ENCODE results near the gene ALK.

ALK gene

GRCh38 chr2:29475499-29475898, 445.9 kb downstream of the ALK start:
- DNase-seq = no peak

DNA sequence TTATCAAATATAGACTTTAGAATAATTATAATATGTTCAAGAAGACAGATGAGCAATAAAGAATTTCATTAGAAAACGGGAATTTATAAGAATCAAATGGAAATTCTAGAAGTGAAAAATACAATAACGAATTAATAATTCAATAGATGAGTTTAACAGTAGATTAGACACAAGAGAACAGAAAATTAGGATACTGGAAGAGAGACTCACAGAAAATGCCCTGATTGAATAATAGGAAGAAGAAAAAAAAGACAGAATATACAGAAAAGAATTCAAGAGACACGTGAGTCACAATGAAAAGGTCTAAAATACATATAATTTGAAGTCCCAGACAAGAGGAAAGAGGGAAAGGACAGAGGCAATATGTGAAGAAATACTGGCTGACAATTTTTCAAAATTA, 451.4 kb downstream of the ALK start:
- no peak for DNase-seq

- no peak for DNase-seq
Observed at GRCh38 chr2:29469516-29469915, 451.9 kb downstream of the ALK start.

DNA sequence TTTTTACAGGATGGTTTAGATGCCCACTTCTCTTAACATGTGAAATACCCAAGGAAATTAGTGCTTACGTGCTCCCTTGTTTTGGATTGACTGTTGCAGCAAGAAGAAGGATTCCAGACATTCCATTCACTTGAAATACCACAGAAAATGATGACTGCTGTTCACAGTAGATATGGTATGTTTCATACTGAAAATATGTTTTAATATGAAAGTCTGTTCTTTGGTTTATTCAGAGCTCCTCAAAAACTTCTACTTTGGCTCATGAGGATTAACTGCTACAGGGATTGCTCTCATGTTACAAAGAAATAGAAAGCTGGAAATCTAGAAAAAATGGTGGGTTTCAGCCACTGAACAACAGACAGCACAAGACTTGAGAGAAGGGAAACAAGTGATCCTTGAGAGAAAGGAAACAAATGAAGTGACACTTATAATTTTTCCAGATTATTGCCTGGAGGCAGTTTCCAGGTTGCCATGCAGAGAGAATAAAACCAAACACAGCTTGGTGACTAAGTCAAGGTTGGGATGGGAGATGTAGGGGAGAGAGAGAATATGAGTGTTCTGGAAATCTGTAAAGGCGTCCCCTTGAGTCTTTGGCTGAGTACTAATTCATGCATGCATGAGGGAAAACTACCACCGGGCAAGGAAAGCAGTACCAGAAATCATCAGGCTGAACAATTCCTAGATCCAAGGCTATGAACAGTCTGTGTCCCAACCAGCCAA, 458.0 kb downstream of the ALK start:
- no peak for DNase-seq

- no peak for DNase-seq
Observed at GRCh38 chr2:29462293-29462692, 459.1 kb downstream of the ALK start.

DNA sequence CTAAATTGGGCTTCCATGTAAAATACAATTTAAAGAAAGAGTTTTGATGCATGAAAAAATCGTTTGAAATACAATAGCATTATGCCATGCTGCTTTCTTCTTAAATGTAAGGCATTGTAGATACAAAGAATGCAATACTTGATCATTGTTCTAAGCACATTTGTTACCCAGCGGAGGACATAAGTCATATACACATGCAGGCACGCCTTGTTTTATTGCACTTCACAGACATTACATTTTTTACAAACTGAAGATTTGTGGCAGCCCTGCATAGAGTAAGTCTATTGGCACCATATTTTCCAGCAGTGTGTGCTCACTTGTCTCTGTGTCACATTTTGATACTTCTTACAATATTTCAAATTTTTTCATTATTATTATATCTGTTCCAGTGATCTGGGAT, 461.2 kb downstream of the ALK start:
- DNase-seq = no peak

- no peak for DNase-seq
Observed at GRCh38 chr2:29459445-29460179, 461.8 kb downstream of the ALK start.

GRCh38 chr2:29456429-29456828, 465.0 kb downstream of the ALK start:
- DNase-seq = no peak

DNA sequence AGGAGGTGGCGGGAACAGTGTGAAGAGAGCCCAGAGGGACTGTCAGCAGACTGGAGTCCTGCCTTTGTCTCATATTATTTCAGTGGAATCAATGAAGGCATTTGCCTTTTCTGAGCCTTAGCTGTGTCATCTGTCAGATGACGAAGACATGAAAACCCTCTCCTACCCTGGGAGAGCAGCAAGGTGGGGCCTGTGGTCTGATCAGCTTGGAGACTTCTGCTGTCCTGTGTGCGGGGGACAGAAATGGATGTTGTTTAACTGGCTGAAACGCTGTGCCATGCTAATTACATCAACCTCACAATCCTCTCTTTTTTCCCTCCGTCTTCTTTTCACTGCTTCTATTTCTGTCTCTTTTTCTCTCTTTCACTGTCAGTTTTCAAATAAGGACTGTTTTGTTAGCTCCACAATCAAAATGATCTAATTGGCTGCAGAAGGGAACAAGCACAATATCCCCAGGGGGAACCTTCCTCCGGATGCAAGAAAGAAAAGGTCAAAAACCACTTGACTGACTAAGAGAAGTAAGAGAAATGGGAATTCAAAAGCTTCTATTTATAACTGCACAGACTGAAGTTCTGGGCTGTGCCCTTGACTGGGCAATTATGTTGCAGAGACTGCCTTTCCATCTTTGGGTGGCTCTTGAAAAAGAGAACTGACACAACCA, 466.1 kb downstream of the ALK start:
- no peak for DNase-seq

GRCh38 chr2:29452036-29452435, 469.4 kb downstream of the ALK start:
- no peak for DNase-seq

DNA sequence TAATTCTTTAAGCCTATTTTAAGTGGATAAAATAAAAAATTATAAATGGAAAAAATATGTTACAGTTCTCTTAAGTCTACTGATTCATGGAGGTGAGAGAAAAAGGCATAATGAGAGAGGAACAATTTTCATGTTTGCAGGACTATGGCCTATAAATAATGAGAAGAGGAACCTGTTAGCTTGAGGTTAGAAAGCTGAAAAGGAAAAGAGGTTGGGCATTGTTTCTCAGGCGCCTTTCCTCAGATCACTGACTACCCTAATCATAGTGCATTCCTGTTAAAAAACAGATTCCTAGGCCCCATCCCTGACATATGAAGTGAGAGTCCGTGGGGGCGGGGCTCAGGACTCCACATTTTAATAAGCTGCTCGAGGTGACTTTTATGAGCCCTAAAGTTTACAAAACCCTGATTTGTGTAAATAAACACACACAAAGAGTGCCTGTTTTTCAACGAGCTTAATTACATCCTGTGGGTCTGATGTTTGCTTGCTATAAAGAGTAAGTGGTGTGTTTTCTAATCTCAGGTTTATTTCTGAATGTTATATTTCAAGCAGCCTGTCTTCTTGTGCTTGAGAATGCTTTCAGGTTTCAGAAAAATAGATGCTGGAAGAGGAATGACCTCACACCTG, 470.7 kb downstream of the ALK start:
- DNase-seq = no peak

GRCh38 chr2:29449499-29449898, 471.9 kb downstream of the ALK start:
- DNase-seq = no peak

DNA sequence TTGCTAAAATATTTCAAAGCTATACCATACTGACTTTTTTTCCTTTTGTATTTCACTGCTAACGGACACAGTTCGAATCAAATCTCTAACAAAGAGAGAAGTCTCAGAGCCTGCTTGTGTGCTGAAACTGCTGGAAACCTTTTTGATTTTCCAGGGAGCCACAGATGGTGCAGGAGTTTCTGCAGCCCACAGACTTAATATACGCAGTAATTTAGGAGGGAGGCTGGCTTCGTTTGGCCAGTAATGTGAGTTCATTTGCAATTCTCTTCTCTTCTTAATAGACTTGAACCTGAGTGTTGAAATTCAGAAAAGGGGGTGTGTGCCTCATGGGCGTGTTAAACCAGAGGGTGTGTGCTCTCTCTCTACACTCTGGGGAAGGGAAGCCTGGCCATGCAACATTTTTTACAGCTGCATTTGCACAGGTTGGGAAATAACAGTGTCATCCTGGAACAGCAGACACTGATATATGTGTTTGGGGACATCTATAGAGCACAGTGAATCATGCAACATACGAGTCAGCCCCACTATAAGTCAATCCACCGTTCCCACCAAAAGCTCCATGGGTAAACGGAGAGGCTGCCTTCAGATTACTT, 473.2 kb downstream of the ALK start:
- no peak for DNase-seq

- no peak for DNase-seq
Observed at GRCh38 chr2:29447513-29447912, 473.9 kb downstream of the ALK start.

DNA sequence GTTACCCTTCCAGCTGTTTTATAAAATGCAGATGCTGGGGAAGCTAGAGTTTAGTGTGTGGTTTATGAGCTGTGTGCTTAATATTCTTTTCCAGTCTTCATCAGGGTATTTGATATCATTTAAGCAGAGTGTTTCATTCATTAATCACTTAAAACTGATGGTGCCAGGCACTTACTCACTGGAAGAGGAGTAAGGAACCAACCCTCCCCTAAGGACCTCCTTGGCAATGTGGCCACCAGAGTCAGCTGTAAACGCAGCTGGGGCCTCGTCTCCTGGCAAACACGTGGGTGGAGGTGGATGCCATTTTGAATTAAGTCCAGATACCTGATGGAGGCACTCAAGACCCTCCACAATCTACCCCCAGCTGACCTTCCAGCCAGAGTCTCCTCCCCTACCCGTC, 474.5 kb downstream of the ALK start:
- DNase-seq = no peak

DNA sequence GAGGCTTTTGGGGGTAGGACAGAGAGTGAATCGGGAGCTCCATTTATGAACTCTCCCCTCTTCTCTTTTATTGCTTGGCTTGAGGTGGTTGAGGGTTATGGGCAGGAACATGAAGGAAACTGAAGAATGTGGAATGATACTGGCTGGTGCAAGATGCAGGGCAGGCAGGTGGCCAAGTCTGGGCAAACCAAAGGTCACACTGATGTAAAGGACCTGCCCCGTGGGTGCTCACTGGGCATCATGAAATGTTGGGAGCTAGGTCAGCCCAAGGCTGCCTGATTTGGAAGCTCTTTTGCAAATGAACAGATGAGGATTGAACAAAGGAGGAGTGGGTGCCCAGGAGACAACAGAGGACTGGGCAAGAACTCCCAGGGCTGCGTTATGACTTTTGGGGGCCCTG, 477.2 kb downstream of the ALK start:
- DNase-seq = no peak

DNA sequence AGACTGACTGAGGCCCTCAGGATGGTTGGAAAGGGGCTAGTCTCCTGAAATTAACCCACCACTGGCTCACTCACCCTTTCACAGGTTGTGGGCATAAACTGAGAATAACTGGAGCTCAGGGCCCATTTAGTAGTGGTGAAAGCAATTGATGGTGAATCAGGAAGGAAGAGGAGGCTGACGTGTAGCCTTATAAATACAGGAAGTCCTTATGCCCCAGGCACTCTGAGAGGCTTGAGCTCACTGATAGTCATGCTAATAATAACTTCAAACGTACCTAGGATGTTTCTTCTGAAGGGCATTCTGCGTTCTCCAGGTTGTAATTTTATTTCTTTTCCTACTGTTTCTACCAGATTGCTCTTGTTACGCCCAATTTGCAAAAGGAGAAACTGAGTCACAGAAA, 477.8 kb downstream of the ALK start:
- DNase-seq = no peak

GRCh38 chr2:29443151-29443550, 478.2 kb downstream of the ALK start:
- no peak for DNase-seq

DNA sequence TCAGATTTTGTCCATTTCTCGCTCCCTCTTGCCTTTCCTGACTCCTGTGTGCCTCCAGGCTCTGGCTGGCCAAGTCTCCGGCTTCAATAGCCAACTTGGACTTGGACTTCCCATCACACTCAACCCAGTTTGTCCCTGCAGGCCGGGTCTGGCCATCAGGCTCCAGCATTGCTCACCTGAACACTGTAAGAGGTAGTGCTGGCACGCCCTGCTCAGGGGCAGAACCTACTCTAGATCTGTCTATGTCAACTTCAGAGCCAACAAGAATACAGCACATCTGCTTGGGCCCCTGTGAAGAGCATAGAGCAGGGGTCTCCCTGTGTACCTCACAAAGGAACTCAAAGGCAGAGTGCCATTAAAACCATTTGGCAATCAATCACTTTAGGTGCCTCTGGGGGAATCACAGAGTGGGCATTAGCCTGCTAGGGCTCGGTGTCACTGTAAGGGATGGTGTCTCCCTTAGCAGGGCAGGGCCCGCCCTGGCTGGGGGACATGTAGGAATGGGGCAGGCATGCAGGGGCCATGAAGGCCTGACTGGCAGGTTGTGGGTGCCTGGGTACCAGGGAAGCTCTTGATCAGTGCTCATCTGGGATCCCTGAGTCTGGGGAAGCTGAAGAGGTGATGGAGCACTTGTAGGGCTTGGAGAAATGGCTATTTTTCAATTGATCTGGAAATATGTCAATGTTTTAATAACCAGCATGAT, 480.3 kb downstream of the ALK start:
- DNase-seq = no peak

GRCh38 chr2:29433920-29434319, 487.5 kb downstream of the ALK start:
- no peak for DNase-seq

- no peak for DNase-seq
Observed at GRCh38 chr2:29433128-29433527, 488.3 kb downstream of the ALK start.

GRCh38 chr2:29431485-29431884, 489.9 kb downstream of the ALK start:
- DNase-seq = no peak
